Measurements from ENCODE around the gene MRTFB. TPM values are rescaled to one million over a fixed set of nuclear protein-coding genes. Genes with fewer than 3 reads are reported as not detected.

MRTFB gene
- total and polyA plus RNA-seq, 2 of the 13 experiments (the other 11 are each of a cell fraction or from before 2014, with no cell fraction given) = 11.4 to 14.0 TPM

- TF ChIP-seq TFAP4 (IDR thresholded peaks at IDR 0.05; ENCODE audit: borderline replicate concordance, low read depth) (no peak), NFE2 (CRISPR knock-in tag; IDR thresholded peaks at IDR 0.05) (0 out of 2 replicates have a peak, but pooled peaks have one; percentile 24), RBAK (CRISPR knock-in tag; IDR thresholded peaks at IDR 0.05) (no peak), ZNF136 (CRISPR knock-in tag; IDR thresholded peaks at IDR 0.05; ENCODE audit: low read depth) (0 out of 2 replicates have a peak, but pooled peaks have one; percentile 17), ZNF446 (CRISPR knock-in tag; IDR thresholded peaks at IDR 0.05) (no peak), ZNF280B (CRISPR knock-in tag; IDR thresholded peaks at IDR 0.05; ENCODE audit: borderline replicate concordance) (0 out of 2 replicates have a peak, but pooled peaks have one; percentile 8), ZFP37 (CRISPR knock-in tag; IDR thresholded peaks at IDR 0.05; ENCODE audit: borderline replicate concordance) (no peak), ARID2 (CRISPR knock-in tag; IDR thresholded peaks at IDR 0.05; ENCODE audit: borderline replicate concordance) (peak; percentile 16; the same call in 1 of the 2 replicates), MXD3 (CRISPR knock-in tag; IDR thresholded peaks at IDR 0.05) (no peak), ZSCAN31 (CRISPR knock-in tag; IDR thresholded peaks at IDR 0.05; ENCODE audit: low read depth) (no peak), EHMT2 (IDR thresholded peaks at IDR 0.05; ENCODE audit: borderline replicate concordance, low read depth, low read length) (no peak), SMAD3 (CRISPR knock-in tag; IDR thresholded peaks at IDR 0.05) (0 out of 2 replicates have a peak, but pooled peaks have one; percentile 2), ZMYM3 (CRISPR knock-in tag; IDR thresholded peaks at IDR 0.05) (no peak; the same call in 1 of the 2 replicates), TGIF2 (CRISPR knock-in tag; IDR thresholded peaks at IDR 0.05) (no peak), CENPBD1 (CRISPR knock-in tag; IDR thresholded peaks at IDR 0.05; ENCODE audit: borderline replicate concordance, low read depth) (no peak)
These were observed 213.9 kb downstream of the MRTFB start (continued) for GRCh38 chr16:14284930-14285512.

All from HepG2 (cell line).